Activated CD8-positive, alpha-beta memory T cell treated with anti-CD3 and anti-CD28 coated beads for 36 hours (primary cell): Measurements from ENCODE around the gene CTSH. TPM values are rescaled to one million over a fixed set of nuclear protein-coding genes. Genes with fewer than 3 reads are reported as not detected.

Experiments used
- CTCF ChIA-PET: fragments of 350-600 bp; sonication (Branson Sonifier 250); formaldehyde crosslinking; loops from one replicate; lab custom pipeline; 2021; ENCODE audit warnings: antibody characterized with exemption; lab: Charles Lee
- POLR2A ChIA-PET: fragments of 350-600 bp; sonication (Branson Sonifier 250); formaldehyde crosslinking; loops from one replicate; lab custom pipeline; 2021; ENCODE audit warnings: antibody characterized with exemption; lab: Charles Lee
- total RNA-seq, 2 experiments: library from RNA; stranded (reverse); gene quantifications; one replicate each; pipeline ENCODE4 v1.2.3, GENCODE V29; 2021

The CTSH gene
- total RNA-seq, 2 experiments from 2014 or later = 7.2 to 7.4 TPM

DNA sequence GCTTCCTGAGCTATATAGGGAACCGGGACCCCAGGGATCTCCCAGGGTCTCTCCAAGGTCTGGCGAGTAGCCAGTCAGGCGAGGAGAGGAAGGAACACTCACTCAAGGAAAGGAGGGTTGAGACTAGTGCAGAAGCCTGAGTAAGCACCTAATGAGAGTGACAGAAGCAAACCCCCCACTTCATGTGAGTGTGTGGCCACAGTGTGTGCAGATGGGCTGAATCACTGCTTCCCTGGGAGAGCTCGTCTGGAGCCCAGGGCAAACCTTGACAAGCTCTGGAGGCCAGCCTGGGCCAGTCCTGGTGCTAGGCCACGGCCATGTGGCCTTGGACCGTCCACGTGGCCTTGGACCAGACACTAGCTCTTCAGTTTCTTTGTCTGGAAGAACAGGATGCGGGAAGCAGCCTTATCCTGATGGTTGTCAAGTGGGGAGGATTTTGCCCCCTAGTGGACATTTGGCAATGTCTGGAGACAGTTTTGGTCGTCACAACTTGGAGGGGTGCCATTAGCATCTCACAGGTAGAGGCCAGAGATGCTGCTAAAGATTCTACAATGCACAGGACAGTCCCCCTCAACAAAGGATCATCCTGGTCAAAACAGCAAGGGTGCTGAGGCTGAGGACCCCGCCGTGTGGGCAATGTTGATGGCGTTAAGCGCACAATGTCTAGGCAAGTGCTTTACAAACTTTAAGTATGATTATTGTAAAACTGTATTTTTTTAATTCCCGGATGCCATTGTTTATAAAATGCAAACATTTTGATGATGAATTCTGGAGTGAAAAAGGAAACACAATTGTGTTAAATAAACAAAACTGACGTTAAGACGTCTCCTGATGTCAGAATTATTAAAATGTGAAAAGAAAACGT lies 34.8 kb upstream of the CTSH start:
- ChIA-PET POLR2A (no interaction called here), CTCF (interaction anchor here (0.8 to 0.9 kb wide), 2 partner anchors 9 to 19 kb away, joined by 4 to 5 read pairs; no protein-coding TSS in a partner anchor)

DNA sequence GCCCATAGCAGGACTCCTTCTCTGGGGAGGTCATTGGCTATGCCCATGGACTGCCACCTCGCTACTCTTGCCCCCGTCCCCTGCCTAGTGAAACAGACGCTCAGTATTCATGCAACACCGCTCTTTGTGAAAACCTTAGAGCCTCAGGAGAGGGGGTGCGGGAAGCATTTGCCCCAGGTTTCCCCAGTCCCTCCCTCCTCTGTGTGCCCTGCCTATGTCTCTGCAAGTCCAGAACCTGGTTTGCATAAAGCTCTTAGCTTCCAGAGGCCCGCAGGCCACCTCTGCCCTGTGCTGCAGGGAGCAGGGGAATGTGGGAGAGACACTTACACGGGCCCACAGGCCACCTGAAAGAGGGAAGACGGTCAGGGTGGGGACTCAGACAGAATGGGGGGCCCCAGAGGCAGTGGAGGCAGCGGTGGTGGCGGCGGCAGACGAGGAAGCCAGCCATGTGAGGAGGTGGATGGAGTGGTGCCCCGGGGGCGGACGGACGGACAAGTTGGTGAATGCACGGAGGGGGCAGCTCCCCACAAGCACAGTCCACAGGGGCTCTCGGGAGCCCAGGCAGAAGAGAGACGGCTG lies 33.8 kb upstream of the CTSH start:
- ChIA-PET CTCF (interaction anchor here (1.5 kb wide), 1 partner anchor 31 kb away, joined by 3 read pairs; no protein-coding TSS in a partner anchor), POLR2A (interaction anchor here (0.6 kb wide), 1 partner anchor 43 kb away, joined by 7 read pairs; no protein-coding TSS in a partner anchor)

DNA sequence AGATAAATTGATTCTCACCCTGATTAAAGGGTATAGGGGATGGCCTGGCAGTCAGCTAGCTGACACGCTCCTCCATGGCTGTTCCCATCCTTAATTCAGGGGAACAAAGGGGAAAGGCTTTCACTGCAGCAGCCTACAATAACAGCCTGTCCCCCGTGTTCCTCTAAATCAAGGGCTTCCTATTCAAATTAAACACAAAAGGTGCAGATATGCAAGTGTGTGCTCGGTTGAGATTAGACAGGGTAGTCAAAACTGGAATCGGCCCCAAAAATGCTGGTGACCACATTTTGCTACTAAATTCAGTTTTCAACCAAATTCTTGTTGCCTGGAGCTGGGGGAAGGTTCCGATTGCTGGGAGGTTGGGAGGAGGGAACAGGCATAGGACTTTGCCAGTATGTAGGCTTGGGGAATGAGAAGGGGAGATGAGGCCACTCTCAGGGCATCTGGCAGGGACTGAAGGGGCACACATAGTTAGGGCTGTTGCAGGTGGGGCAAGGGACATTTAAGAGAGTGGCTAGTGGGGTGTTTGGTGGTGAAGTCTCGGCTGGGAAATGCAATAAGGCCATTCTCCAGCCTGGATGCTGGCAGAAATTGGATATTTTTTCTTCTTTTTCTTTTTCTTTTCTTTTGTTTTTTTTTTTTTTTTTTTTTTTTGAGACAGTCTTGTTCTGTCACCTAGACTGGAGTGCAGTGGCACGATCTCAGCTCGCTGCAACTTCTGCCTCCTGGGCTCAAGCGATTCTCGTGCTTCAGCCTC lies 32.9 kb upstream of the CTSH start:
- ChIA-PET POLR2A (no interaction called here), CTCF (interaction anchor here (1.5 kb wide), 1 partner anchor 30 kb away, joined by 3 read pairs; no protein-coding TSS in a partner anchor)

DNA sequence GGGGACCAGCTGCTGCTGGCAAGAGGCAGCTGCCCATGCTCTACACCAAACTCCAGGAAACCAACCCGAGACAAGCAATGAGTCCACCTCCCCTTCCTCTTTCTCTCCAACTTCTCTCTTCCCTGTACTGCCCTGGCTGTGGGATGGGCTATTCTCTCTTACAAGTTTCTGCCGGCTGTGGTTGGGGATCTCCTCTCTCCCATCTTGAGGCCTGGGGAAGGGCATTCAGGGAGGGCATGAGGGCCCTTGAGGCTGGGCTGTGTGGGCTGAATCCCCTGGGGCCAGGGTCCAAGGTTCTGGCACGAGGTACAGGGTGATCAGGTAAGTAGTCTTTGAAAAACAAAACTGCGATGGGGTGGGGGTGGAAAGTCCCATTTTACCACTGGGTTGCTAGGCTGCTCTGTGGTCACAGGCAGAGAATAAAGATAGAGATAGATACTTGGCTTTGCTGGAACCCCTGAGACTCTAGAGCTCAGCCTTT lies 32.3 kb upstream of the CTSH start:
- ChIA-PET CTCF (no interaction called here), POLR2A (no interaction called here)

DNA sequence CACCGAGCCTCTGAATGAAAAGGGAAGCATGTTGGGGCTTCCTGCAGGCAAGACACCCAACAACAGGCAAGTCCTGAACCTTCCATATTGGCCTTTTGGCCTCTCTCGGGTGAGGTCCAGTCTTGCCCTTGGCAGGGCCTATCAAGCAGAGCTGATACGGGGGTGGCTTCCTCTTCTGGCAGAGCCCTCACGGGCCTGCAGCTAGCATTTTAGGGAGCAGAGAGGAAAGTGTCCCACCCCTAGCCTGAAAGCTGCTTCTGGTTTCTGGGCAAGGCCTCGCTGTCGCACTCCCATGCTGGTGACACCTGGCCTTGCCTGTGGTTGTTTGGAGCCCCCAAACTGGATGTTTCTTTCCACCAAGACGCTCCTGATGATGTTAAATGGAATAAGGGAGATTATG lies 31.8 kb upstream of the CTSH start:
- CTCF ChIA-PET = no interaction called here
- POLR2A ChIA-PET = no interaction called here

DNA sequence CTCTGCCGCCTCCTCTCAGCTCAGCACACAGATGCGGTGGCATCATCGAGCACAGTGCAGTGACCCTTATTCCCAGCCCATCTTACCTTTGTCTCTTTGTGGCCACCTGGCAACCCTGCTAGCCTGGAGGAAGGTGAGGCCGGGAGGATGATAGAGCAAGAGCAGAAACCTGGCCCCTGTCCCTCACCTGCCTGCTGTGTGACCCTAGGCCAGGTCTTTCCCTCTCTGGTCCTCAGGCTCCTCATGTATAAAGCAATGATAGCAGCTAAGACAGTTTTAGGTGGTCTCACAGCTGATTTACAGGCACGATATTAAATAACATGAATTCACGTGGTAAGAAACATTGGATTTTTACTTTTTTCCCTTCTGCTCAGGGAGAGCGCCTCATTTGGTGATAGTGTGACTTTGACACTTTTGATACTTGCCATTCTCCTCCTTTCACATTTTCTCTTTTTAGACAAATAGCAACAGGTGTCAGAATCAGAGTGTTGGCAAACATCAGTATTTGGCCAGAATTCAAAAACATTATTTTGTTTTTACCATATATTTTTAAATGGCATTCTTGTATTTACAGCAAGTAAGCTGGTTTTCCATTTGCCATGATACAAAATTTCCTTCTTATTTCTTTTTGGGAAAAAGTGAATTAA lies 29.5 kb upstream of the CTSH start:
- ChIA-PET CTCF (interaction anchor here (1.0 kb wide), 1 partner anchor 33 kb away, joined by 3 read pairs; no protein-coding TSS in a partner anchor), POLR2A (no interaction called here)

DNA sequence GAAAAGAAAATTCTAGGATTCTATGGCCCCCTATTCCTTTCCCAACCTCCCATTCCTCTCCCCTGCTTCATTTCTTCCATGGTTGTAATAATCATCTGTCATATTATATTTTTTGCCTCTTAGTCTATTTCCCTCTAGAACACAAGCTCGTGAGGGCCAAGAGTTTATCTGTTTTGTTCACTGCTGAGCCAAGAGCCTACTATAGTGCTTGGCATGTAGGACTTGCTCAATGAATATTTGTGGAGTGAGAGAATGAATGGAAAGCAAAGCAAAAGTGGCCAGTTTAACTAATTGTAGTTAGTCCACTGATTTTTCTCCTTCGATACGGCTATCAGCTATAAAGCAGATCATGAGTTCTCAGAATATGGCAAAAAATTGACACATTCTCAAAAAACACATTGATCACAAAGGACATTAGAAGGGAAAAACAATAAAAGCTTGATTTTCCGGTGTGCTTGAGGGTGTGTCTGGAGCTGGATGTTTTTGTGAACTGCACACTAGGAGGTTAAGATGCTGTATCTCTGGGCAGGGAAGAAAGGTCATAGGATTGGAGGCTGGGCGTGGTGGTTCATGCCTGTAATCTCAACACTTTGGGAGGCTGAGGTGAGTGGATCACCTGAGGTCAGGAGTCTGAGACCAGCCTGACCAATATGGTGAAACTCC lies 25.0 kb upstream of the CTSH start:
- CTCF ChIA-PET = interaction anchor here (0.7 to 0.9 kb wide), 3 partner anchors 22 to 161 kb away, joined by 3 to 5 read pairs (median 3); no protein-coding TSS in a partner anchor
- POLR2A ChIA-PET = no interaction called here

DNA sequence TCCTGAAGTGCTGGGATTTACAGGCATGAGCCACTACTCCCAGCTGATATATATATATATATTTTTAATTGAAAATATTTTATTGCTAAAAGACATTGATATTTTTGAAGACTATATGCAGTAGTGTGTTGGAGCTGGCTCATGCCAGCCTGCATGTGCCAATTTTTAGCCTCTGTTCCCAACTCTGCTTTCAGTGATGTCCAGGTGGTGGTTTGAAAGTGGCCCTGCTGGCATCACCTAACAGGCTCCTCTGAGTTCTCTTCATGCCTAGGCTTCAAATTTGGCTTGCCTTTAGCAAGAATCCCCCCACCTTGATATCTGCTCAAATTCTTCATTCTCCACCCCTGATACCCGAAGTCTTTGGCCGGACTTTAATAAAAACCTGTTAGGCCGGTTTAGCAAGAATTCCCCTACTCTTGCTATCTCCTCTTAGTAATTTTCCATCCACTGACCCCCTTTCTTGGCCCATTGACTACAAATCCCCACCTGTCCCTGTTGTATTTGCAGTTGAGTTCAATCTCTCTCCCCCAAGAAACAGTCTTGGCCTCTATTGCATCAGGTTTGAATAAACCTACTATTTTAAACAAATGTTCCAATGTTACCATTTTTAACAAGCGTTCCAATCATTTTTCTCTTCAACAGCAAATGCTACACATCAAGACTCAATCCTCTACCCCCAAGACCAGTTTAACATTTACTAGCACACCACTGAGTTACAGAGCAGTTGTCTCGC lies 23.9 kb upstream of the CTSH start:
- ChIA-PET CTCF (interaction anchor here (0.5 kb wide), 1 partner anchor 33 kb away, joined by 3 read pairs; no protein-coding TSS in a partner anchor), POLR2A (no interaction called here)

DNA sequence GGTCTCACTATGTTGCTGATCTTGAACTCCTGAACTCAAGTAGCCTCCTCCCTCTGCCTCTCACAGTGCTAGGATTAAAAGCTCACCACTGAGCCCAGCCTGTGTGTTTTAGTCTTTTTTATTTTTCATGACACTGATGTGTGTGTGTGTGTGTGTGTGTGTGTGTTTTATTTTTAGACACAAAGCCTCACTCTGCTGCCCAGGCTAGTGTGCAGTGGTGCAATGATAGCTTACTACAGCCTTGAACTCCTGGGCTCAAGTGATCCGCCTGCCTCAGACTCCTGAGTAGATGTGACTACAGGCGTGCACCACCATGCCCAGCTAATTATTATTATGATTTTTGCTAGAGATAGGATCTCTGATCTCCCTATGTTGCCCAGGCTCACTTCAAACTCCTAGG lies 23.3 kb upstream of the CTSH start:
- ChIA-PET POLR2A (no interaction called here), CTCF (no interaction called here)

DNA sequence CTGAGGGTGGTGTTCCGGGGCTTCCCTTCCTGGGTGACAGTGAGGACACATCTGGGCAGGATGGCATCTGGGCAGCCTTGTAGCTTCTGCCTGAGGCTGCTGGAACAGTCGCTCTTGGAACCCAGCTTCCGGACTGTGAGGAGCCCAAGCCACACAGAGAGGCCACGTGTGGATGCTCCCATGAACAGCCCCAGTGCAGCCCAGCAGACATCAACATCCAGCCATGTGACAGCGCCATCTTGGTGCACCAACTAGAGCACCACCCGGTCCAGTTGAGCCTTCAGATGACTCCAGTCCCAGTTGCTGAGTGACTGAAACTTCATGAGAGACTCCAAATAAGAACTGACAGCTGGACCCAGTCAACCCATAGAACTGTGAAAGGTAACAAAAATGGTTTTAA lies 15.5 kb upstream of the CTSH start:
- ChIA-PET CTCF (no interaction called here), POLR2A (no interaction called here)

DNA sequence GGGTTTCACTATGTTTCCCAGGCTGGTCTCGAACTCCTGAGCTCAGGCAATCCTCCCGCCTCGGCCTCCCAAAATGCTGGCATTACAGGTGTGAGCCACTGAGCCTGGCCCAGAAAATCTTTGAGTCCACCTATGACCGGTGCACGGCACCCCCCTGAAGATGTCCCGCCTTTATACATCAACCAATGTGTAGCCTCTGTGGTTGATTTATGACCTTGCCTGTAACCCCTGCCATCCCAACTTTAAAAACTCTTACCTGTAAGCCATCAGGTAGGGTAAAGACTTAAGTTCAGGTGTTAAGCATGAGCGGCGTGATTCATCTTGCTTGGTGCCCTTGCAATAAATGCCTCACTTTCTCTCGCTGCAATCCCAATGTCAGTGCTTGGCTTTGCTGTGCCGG lies 14.5 kb upstream of the CTSH start:
- POLR2A ChIA-PET = no interaction called here
- CTCF ChIA-PET = no interaction called here

DNA sequence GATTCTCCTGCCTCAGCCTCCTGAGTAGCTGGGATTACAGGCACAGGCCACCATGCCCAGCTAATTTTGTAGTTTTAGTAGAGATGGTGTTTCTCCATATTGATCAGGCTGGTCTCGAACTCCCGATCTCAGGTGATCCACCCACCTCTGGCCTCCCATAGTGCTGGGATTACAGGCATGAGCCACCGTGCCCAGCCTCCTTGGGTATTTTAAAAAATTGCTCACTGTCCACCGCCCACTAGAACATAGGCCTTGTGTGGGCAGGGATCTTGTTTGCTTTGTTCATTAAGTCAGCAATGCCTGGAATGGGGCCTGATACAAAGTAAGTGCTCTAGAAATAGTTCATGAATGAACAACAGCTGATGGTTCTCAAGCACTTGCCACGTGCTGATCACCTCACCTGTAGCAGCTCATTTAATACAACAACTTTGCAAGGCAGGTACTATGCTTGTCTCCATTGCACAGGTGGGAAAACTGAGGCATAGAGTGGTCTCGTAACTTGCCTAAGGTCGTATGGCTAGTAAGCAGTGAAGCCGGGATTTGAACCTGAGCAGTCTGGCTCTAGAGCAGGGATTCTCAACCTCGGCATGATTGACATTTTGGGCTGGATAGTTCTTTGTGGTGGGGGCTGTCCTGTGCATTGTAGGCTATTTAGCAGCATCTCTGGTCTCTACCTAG lies 12.7 kb upstream of the CTSH start:
- ChIA-PET CTCF (no interaction called here), POLR2A (no interaction called here)

DNA sequence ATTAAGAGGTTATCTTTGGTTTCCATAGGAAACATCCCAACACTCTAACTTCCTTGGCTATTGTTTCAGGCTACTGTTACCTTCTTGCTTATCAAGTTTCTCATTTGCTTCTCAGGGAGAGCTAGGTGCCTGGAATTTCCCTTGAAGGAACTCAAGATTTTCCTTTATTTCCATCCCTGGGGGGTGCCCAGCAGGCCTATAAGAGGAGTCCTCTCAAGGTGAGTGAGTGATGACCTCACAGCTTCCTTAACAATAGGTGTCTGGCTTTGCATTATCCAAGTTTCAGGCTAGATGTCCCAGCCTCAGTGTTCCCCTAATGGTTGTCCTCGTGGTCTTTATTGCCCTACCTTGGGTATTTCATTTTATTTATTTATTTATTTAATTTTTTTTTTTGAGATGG lies 12.1 kb upstream of the CTSH start:
- POLR2A ChIA-PET = no interaction called here
- CTCF ChIA-PET = no interaction called here

DNA sequence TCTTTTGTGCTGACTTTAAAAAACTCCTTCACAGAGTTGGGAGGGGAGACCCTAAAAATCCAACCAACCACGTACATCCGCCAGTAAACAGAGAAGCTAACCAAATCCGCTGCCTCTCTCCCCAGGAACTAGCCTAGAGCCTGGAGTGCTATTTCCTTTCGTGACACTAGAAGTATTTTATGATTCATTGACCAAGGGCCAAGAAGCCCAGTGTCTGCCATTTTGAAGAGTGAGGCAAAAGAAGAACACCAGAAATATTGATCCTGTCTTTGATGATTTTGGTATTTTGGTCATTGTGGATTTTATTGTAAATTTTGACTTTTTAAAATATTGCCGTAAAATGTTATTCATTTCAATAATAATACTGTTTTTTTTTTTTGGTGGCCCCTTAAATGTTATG lies 10.5 kb upstream of the CTSH start:
- POLR2A ChIA-PET = no interaction called here

DNA sequence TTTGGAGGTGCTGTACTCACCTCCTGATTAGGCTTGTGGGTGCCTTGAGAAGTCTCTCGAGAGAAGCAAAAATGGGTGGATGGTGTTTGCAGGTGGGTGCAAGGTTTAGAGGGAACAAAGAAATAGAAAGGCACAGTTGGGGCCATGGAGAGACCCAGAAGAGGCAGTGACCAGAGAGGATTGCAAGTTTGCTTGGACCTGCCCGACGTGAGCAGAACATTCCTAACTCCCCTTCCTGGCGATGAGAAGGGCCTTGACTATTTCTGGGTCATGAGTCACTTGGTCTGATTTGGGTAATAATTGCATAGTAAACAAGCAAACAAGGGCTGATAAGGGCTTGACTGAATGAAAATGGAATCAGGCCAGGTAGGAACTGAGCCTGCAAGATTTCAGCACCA lies 7.0 kb upstream of the CTSH start:
- CTCF ChIA-PET = no interaction called here
- POLR2A ChIA-PET = no interaction called here

More for the DNA sequence above, 10.5 kb upstream of the CTSH start:
- CTCF ChIA-PET = no interaction called here

DNA sequence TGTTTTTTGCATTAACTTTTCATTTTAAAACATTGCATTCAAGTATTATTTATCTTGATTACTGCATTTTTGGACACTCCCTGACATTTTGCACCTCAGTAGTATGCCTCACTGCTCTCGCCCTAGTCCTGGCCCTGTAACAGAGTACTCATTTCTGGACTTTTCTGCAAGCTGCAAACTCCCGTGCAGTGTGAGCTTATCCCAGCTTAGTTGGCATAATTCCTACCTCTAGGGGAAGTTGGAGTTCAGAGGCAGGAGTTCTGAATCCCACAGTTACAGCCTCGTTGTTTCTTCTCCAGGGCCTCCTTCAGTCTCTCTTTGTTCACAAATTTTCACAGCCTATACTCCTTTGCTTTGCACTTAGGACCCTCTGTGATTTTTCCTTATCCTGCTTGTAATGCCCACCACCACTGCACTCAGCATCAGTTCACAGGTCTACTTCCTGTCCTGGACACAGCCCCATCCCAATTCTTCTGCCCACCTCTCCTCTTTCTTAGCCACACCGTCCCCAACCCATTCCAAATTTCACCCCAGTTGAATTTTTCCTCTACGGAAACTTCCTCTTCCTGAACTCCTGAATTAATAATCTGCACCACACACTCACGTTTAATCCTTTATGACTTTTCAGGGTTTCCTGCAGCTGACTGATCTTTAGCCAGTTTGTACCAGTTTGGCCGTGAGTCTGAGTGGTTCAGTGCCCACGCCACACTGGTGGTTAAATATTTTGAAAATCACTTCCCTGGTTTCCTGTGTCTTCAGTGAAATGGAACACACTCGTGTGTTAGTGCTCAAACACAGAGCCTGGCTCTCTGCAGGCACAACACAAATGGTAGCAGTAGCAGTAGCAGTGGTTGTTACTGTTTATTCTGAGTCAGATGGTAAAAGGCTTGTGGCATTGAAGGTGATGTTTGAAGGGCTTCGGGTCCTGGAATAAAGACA lies 6.3 kb upstream of the CTSH start:
- ChIA-PET CTCF (no interaction called here), POLR2A (no interaction called here)

DNA sequence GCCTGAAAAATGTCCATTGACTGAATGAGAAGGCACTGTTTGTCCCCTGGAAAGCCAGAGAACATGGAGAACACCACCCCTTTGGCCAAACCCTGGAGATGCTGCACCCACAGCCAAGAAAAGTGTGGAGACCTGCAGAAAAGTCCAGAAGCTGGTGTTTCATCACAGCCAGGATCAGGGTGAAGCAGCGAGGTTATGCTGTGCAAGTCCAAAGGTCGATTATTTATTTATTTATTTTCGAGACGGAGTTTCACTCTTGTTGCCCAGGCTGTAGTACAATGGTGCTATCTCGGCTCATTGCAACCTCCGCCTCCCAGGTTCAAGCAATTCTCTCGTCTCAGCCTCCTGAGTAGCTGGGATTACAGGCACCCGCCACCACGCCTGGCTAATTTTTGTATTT lies 5.5 kb upstream of the CTSH start:
- POLR2A ChIA-PET = no interaction called here
- CTCF ChIA-PET = no interaction called here
